Activated naive CD8-positive, alpha-beta T cell treated with anti-CD3 and anti-CD28 coated beads, Interleukin-2, amount 10 ng/mL, durations not matched to agents 7 days and 5 days (primary cell): Measurements from ENCODE around the gene TNFRSF4. TPM values are rescaled to one million over a fixed set of nuclear protein-coding genes. Genes with fewer than 3 reads are reported as not detected.
A peak's percentile ranks its signal among the peaks of the same experiment; 100 is the strongest.

Experiments used
- ATAC-seq: fragments of 150-1000 bp; cut with Tn5 transposase; one replicate; pipeline ENCODE4 v1.10.0; 2021; ENCODE audit warnings: low read depth, moderate library complexity
- POLR2A ChIA-PET: fragments of 350-600 bp; sonication (Branson Sonifier 250); formaldehyde crosslinking; loops from one replicate; lab custom pipeline; 2021; ENCODE audit warnings: antibody characterized with exemption; lab: Charles Lee
- DNase-seq: peaks from one replicate; pipeline ENCODE4 v3.0.0; 2021
- H3K27ac Mint-ChIP-seq: one replicate; pipeline ENCODE4 v1.8.0; 2022; ENCODE audit warnings: mild to moderate bottlenecking, mixed read lengths
- H3K27me3 Mint-ChIP-seq: one replicate; pipeline ENCODE4 v1.8.0; 2022; ENCODE audit warnings: mild to moderate bottlenecking, moderate library complexity, mixed read lengths
- H3K36me3 Mint-ChIP-seq: one replicate; pipeline ENCODE4 v1.8.0; 2021; ENCODE audit warnings: mild to moderate bottlenecking, mixed read lengths
- H3K4me1 Mint-ChIP-seq: one replicate; pipeline ENCODE4 v1.8.0; 2021; ENCODE audit warnings: mixed read lengths
- H3K4me3 Mint-ChIP-seq: one replicate; pipeline ENCODE4 v1.8.0; 2022; ENCODE audit warnings: mild to moderate bottlenecking, moderate library complexity, mixed read lengths
- H3K9me3 Mint-ChIP-seq: one replicate; pipeline ENCODE4 v1.8.0; 2021; ENCODE audit warnings: mixed read lengths
- total RNA-seq, 2 experiments: library from RNA; stranded (reverse); gene quantifications; one replicate each; pipeline ENCODE4 v1.2.3, GENCODE V29; 2021

Gene TNFRSF4
- total RNA-seq, 2 experiments from 2014 or later = 2.4 to 3.1 TPM

GRCh38 chr1:1215080-1215676 is 1.2 kb upstream of the TNFRSF4 start:
- Mint-ChIP-seq H3K4me1 (peaks cover 8% of the 10 kb centered on the region), H3K36me3 (peaks cover 3% of the 10 kb centered on the region), H3K27me3 (no peaks in the 10 kb centered on the region), H3K27ac (peak overlapping the region; percentile 38), H3K9me3 (no peaks in the 10 kb centered on the region), H3K4me3 (no peak overlapping the region)
- POLR2A ChIA-PET = interaction anchor here (1.2 to 2.4 kb wide), 2 partner anchors 15 to 16 kb away, joined by 4 to 6 read pairs; no protein-coding TSS in a partner anchor
- ATAC-seq (no peak), DNase-seq (no peak)

- H3K9me3 Mint-ChIP-seq = no peaks in the 10 kb centered on the region
- H3K4me1 Mint-ChIP-seq = peaks cover 16% of the 10 kb centered on the region
These were observed 1.1 kb downstream of the TNFRSF4 start for GRCh38 chr1:1212780-1213344.

GRCh38 chr1:1211541-1212441 is 2.2 kb downstream of the TNFRSF4 start:
- H3K4me3 Mint-ChIP-seq = peak overlapping the region; percentile 16
- ATAC-seq (no peak), DNase-seq (peak; percentile 41)
- peak overlapping the region; percentile 63 for H3K27ac Mint-ChIP-seq
- POLR2A ChIA-PET = interaction anchor here (1.2 to 1.3 kb wide), 2 partner anchors 17 to 54 kb away, joined by 3 to 4 read pairs; no protein-coding TSS in a partner anchor
- peaks cover under 1% of the 10 kb centered on the region for H3K36me3 Mint-ChIP-seq
- H3K4me1 Mint-ChIP-seq = peaks cover 17% of the 10 kb centered on the region
- H3K9me3 Mint-ChIP-seq = no peaks in the 10 kb centered on the region
- peaks cover under 1% of the 10 kb centered on the region for H3K27me3 Mint-ChIP-seq

More at GRCh38 chr1:1212780-1213344, 1.1 kb downstream of the TNFRSF4 start:
- DNase-seq (peak; percentile 76), ATAC-seq (peak; percentile 21)
- POLR2A ChIA-PET = interaction anchor here (1.0 to 1.3 kb wide), 3 partner anchors 16 to 200 kb away, joined by 3 to 4 read pairs (median 3); no protein-coding TSS in a partner anchor
- no peaks in the 10 kb centered on the region for H3K27me3 Mint-ChIP-seq
- peak overlapping the region; percentile 5 for H3K4me3 Mint-ChIP-seq
- peaks cover 3% of the 10 kb centered on the region for H3K36me3 Mint-ChIP-seq
- H3K27ac Mint-ChIP-seq = no peak overlapping the region

- no peak overlapping the region for H3K27ac Mint-ChIP-seq
- no peaks in the 10 kb centered on the region for H3K9me3 Mint-ChIP-seq
- POLR2A ChIA-PET = no interaction called here
- DNase-seq (peak; percentile 37), ATAC-seq (no peak)
- H3K36me3 Mint-ChIP-seq = no peaks in the 10 kb centered on the region
- peaks cover 2% of the 10 kb centered on the region for H3K27me3 Mint-ChIP-seq
- H3K4me1 Mint-ChIP-seq = peaks cover 15% of the 10 kb centered on the region
- H3K4me3 Mint-ChIP-seq = no peak overlapping the region
These were observed 3.0 kb downstream of the TNFRSF4 start for GRCh38 chr1:1210726-1211540.

DNA sequence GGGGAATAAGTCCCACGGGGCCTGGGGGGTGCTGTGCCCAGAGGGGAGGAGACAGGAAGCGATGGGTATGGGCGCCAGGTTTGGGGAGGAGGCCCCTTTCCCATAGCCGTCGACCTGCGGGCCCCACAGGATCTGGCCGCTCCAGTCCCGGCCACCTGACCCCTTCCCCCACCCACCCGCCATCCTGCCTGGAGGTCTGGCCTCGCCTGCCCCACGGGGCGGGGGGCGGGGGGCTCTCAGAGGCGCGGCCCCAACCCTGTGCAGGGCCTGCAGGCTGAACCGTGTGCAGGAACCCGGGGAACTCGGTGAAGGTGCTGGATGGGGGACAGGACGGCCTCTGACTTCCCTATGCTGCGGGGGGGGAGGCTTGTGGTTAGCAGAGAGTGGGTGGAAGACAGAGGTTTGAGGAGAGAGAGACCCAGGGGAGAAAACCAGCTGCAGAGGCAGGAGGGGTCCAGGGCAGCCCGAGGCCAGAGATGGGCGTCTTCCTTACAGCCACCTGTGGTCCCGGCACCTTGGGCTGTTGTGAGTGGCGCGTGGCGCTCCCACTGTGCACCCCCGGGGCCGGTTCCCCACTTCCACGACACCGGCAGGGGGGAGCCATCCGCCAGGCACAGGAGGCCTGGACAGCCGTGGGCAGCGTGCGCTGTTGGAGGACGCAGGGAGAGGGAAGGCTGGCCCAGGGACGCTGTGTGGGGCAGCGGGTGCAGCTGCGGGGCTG is 5.1 kb downstream of the TNFRSF4 start:
- H3K4me1 Mint-ChIP-seq = peaks cover 10% of the 10 kb centered on the region
- peak overlapping the region; percentile 94 for H3K27ac Mint-ChIP-seq
- H3K4me3 Mint-ChIP-seq = peak overlapping the region; percentile 85
- POLR2A ChIA-PET = interaction anchor here (0.5 to 1.9 kb wide), 3 partner anchors 22 to 97 kb away, joined by 3 to 6 read pairs (median 3); partner anchors contain the start of gene TTLL10
- H3K27me3 Mint-ChIP-seq = peaks cover 2% of the 10 kb centered on the region
- peak; percentile 60 for DNase-seq
- no peaks in the 10 kb centered on the region for H3K36me3 Mint-ChIP-seq
- no peaks in the 10 kb centered on the region for H3K9me3 Mint-ChIP-seq
- ATAC-seq = peak; percentile 7

DNA sequence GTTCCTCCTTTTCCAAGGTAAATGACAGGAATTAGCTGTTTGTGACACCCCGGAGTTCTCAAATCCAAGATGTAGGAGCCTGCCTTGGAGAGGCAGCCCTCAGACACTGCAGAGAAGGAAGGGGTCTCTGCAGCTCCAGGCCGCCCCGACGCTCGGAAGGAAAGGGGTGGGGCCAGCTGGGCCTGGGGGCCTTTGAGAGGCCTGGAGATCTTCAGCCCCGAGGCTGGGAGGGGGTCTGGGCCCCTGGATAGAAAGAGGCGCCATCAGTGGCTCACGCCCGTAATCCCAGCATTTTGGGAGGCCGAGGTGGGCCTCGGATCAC is 6.4 kb downstream of the TNFRSF4 start:
- POLR2A ChIA-PET = interaction anchor here (0.6 to 1.9 kb wide), 3 partner anchors 23 to 85 kb away, joined by 3 to 6 read pairs (median 3); partner anchors contain the start of gene TTLL10
- no peak overlapping the region for H3K27ac Mint-ChIP-seq
- peaks cover 2% of the 10 kb centered on the region for H3K27me3 Mint-ChIP-seq
- no peaks in the 10 kb centered on the region for H3K36me3 Mint-ChIP-seq
- H3K4me3 Mint-ChIP-seq = no peak overlapping the region
- no peak for DNase-seq
- peaks cover 10% of the 10 kb centered on the region for H3K4me1 Mint-ChIP-seq
- no peaks in the 10 kb centered on the region for H3K9me3 Mint-ChIP-seq
- ATAC-seq = no peak

GRCh38 chr1:1206966-1207531 is 6.9 kb downstream of the TNFRSF4 start:
- H3K4me1 Mint-ChIP-seq = peaks cover 10% of the 10 kb centered on the region
- no peaks in the 10 kb centered on the region for H3K9me3 Mint-ChIP-seq
- H3K36me3 Mint-ChIP-seq = no peaks in the 10 kb centered on the region
- peak overlapping the region; percentile 71 for H3K4me3 Mint-ChIP-seq
- peaks cover 2% of the 10 kb centered on the region for H3K27me3 Mint-ChIP-seq
- peak overlapping the region; percentile 61 for H3K27ac Mint-ChIP-seq
- DNase-seq (no peak), ATAC-seq (no peak)
- POLR2A ChIA-PET = interaction anchor here (0.6 to 1.9 kb wide), 2 partner anchors 24 to 84 kb away, joined by 3 to 6 read pairs; no protein-coding TSS in a partner anchor

- peak within 1 kb of the TSS; percentile 61 for H3K27ac Mint-ChIP-seq
- H3K36me3 Mint-ChIP-seq = no peaks in the 10 kb centered on the region
- peaks cover 10% of the 10 kb centered on the region for H3K4me1 Mint-ChIP-seq
- H3K4me3 Mint-ChIP-seq = peak within 1 kb of the TSS; percentile 71
- ATAC-seq (peak; percentile 7), DNase-seq (peak; percentile 66)
- peaks cover 2% of the 10 kb centered on the region for H3K27me3 Mint-ChIP-seq
- POLR2A ChIA-PET = no interaction called here
- H3K9me3 Mint-ChIP-seq = no peaks in the 10 kb centered on the region
These were observed 7.5 kb downstream of the TNFRSF4 start, which contains the start of gene TNFRSF18 for GRCh38 chr1:1206376-1206965. Gene TNFRSF18, minus strand, starts transcription at chr1:1206592. Its CDS starts 21 bp downstream, at chr1:1206571.

- no peak for DNase-seq
These were observed 8.1 kb downstream of the TNFRSF4 start for GRCh38 chr1:1205769-1206375.

GRCh38 chr1:1204998-1205768 is 8.8 kb downstream of the TNFRSF4 start:
- DNase-seq (peak; percentile 43), ATAC-seq (no peak)
- Mint-ChIP-seq H3K9me3 (no peaks in the 10 kb centered on the region), H3K4me3 (peak overlapping the region; percentile 48), H3K27ac (peak overlapping the region; percentile 60), H3K27me3 (peaks cover 2% of the 10 kb centered on the region), H3K4me1 (peaks cover 14% of the 10 kb centered on the region), H3K36me3 (no peaks in the 10 kb centered on the region)
- POLR2A ChIA-PET = interaction anchor here (0.8 kb wide), 1 partner anchor 83 kb away, joined by 3 read pairs; no protein-coding TSS in a partner anchor

More at GRCh38 chr1:1205769-1206375, 8.1 kb downstream of the TNFRSF4 start:
- peaks cover 10% of the 10 kb centered on the region for H3K4me1 Mint-ChIP-seq
- no peaks in the 10 kb centered on the region for H3K36me3 Mint-ChIP-seq
- POLR2A ChIA-PET = interaction anchor here (0.8 kb wide), 1 partner anchor 83 kb away, joined by 3 read pairs; no protein-coding TSS in a partner anchor
- peak overlapping the region; percentile 48 for H3K4me3 Mint-ChIP-seq
- no peaks in the 10 kb centered on the region for H3K9me3 Mint-ChIP-seq
- H3K27ac Mint-ChIP-seq = peak overlapping the region; percentile 60
- ATAC-seq = no peak
- peaks cover 2% of the 10 kb centered on the region for H3K27me3 Mint-ChIP-seq
